ENCODE results near the gene C9orf78. TPM values are rescaled to one million over a fixed set of nuclear protein-coding genes. Genes with fewer than 3 reads are reported as not detected.

Gene C9orf78
- total and polyA plus RNA-seq, 9 of the 15 experiments (the other 6 are each of a cell fraction or from before 2014, with no cell fraction given) = 94.6 to 266 (median 202) TPM

DNA sequence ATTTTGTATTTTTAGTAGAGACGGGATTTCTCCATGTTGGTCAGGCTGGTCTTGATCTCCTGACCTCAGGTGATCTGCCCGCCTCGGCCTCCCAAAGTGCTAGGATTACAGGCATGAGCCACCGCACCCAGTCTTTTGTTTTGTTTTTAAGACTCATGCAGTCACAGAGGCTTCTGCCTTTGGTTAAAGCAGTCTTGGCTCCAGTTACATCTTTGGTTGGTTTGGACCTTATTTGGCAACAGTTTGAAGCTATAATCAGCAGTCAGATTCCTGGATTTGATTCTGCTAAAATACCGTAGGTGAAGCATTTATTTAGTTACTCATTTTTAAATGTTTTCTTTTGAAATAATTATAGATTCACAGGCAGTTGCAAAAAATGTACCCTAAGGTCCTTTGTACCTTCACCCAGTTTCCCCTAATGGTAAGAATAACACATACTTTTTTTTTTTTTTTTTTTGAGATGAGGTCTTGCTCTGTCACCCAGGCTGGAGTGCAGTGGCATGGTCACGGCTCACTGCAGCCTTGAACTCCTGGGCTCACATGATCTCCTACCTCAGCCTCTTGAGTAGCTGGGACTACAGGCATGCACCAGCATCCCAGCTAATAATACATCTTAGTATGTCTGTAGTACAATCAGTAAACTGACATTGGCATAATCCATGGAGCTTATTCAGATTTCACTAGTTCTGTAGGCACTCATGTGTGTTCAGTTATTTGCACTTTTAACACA lies 15.9 kb upstream of the C9orf78 start:
- DNase-seq (ENCODE audit: extremely low read depth in 1 of 4, low spot score in 3 of 4) = no peak
- intact Hi-C loops (cut with micrococcal nuclease) (no loop called here), in situ Hi-C loops (cut with MboI) (no loop called here)
- Histone ChIP-seq H3K4me3 (no peak overlapping the region), H3K9me1 (ENCODE audit: control insufficient read depth, insufficient read depth, low read length) (no peaks in the 10 kb centered on the region), H3K4me2 (ENCODE audit: insufficient read depth, low read length) (no peak overlapping the region), H3K27me3 (ENCODE audit: control insufficient read depth in 2 of 2, insufficient read depth in 2 of 2, low read length in 2 of 2) (no peaks in the 10 kb centered on the region), H3K9ac (ENCODE audit: insufficient read depth in 1 of 2, low read depth in 2 of 2, low read length in 2 of 2) (no peak overlapping the region), H3K27ac (ENCODE audit: extremely low read depth, low read depth, low read length) (no peak overlapping the region), H3K36me3 (ENCODE audit: control insufficient read depth, insufficient read depth, low read length) (peaks cover 74% of the 10 kb centered on the region), H3K4me1 (replicated peaks in 1 of 2; ENCODE audit: control insufficient read depth in 2 of 2, insufficient read depth in 2 of 2, low read length in 2 of 2) (peaks cover 0 to 4% of the 10 kb centered on the region in 2 experiments; a peak in 2 of 5 replicates), H2AFZ (ENCODE audit: low read depth, low read length) (no peak overlapping the region), H4K20me1 (replicated peaks; ENCODE audit: control insufficient read depth, insufficient read depth, low read length) (no peaks in the 10 kb centered on the region), H3K9me3 (replicated peaks; ENCODE audit: control insufficient read depth, insufficient read depth, low read depth, low read length) (no peaks in the 10 kb centered on the region), H3K79me2 (ENCODE audit: control insufficient read depth, insufficient read depth, low read length) (peaks cover 6% of the 10 kb centered on the region; the same call in 2 of the 3 replicates)
- CTCF ChIA-PET (ENCODE audit: low intra/inter-chr PET ratio) = interaction anchor here (0.7 kb wide), 1 partner anchor 24 kb away, joined by 3 read pairs; no protein-coding TSS in a partner anchor
- FAIRE-seq = no peak
- POLR2A ChIA-PET = interaction anchor here (0.6 to 7.5 kb wide), 6 partner anchors 11 to 1666 kb away, joined by 3 to 91 read pairs (median 3); no protein-coding TSS in a partner anchor
- no peak for ATAC-seq
- BruUV-seq (replicated peaks) = no TSS peak
- 92% methylated on average over 6 of the region's 6 CpGs for WGBS (ENCODE audit: insufficient coverage, low coverage, missing lambda C conversion rate)
- no peak for TF ChIP-seq CBFA2T3 (IDR thresholded peaks at IDR 0.05)
- TF ChIP-seq MCM5 (IDR thresholded peaks at IDR 0.05; ENCODE audit: low read depth) = no peak
- no peak for TF ChIP-seq MTA1 (IDR thresholded peaks at IDR 0.05; ENCODE audit: borderline replicate concordance)
- TF ChIP-seq L3MBTL2 (IDR thresholded peaks at IDR 0.05) = no peak
- TF ChIP-seq, protein P1, sequence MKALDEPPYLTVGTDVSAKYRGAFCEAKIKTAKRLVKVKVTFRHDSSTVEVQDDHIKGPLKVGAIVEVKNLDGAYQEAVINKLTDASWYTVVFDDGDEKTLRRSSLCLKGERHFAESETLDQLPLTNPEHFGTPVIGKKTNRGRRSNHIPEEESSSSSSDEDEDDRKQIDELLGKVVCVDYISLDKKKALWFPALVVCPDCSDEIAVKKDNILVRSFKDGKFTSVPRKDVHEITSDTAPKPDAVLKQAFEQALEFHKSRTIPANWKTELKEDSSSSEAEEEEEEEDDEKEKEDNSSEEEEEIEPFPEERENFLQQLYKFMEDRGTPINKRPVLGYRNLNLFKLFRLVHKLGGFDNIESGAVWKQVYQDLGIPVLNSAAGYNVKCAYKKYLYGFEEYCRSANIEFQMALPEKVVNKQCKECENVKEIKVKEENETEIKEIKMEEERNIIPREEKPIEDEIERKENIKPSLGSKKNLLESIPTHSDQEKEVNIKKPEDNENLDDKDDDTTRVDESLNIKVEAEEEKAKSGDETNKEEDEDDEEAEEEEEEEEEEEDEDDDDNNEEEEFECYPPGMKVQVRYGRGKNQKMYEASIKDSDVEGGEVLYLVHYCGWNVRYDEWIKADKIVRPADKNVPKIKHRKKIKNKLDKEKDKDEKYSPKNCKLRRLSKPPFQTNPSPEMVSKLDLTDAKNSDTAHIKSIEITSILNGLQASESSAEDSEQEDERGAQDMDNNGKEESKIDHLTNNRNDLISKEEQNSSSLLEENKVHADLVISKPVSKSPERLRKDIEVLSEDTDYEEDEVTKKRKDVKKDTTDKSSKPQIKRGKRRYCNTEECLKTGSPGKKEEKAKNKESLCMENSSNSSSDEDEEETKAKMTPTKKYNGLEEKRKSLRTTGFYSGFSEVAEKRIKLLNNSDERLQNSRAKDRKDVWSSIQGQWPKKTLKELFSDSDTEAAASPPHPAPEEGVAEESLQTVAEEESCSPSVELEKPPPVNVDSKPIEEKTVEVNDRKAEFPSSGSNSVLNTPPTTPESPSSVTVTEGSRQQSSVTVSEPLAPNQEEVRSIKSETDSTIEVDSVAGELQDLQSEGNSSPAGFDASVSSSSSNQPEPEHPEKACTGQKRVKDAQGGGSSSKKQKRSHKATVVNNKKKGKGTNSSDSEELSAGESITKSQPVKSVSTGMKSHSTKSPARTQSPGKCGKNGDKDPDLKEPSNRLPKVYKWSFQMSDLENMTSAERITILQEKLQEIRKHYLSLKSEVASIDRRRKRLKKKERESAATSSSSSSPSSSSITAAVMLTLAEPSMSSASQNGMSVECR (CRISPR knock-in tag; IDR thresholded peaks at IDR 0.05) = no peak
- TF ChIP-seq E2F8 (IDR thresholded peaks at IDR 0.05; ENCODE audit: low read depth, partially characterized antibody) = no peak
- TF ChIP-seq NR2F6 (CRISPR knock-in tag; IDR thresholded peaks at IDR 0.05) = no peak
- no peak for TF ChIP-seq PPARD (CRISPR knock-in tag; IDR thresholded peaks at IDR 0.05)
- TF ChIP-seq, protein P2, sequence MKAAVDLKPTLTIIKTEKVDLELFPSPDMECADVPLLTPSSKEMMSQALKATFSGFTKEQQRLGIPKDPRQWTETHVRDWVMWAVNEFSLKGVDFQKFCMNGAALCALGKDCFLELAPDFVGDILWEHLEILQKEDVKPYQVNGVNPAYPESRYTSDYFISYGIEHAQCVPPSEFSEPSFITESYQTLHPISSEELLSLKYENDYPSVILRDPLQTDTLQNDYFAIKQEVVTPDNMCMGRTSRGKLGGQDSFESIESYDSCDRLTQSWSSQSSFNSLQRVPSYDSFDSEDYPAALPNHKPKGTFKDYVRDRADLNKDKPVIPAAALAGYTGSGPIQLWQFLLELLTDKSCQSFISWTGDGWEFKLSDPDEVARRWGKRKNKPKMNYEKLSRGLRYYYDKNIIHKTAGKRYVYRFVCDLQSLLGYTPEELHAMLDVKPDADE (conservative IDR thresholded peaks at IDR 0.05; ENCODE audit: control insufficient read depth, low read depth, low read length) = no peak
- no peak for TF ChIP-seq TRIM24 (IDR thresholded peaks at IDR 0.05)
- TF ChIP-seq ZNF77 (CRISPR knock-in tag; IDR thresholded peaks at IDR 0.05) = no peak
- no peak for TF ChIP-seq CREM (IDR thresholded peaks at IDR 0.05; ENCODE audit: low read depth)
- TF ChIP-seq, protein P3, sequence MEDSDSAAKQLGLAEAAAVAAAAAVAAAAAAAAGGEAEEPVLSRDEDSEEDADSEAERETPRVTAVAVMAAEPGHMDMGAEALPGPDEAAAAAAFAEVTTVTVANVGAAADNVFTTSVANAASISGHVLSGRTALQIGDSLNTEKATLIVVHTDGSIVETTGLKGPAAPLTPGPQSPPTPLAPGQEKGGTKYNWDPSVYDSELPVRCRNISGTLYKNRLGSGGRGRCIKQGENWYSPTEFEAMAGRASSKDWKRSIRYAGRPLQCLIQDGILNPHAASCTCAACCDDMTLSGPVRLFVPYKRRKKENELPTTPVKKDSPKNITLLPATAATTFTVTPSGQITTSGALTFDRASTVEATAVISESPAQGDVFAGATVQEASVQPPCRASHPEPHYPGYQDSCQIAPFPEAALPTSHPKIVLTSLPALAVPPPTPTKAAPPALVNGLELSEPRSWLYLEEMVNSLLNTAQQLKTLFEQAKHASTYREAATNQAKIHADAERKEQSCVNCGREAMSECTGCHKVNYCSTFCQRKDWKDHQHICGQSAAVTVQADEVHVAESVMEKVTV (CRISPR knock-in tag; IDR thresholded peaks at IDR 0.05) = no peak
